RWPE1 (cell line): Measurements from ENCODE around the gene OR10P1.
"Not testable (repeated sequence)": the region's sequence is repeated elsewhere in the genome, so short reads cannot be mapped to it uniquely, and the experiment has no call there.

Experiments
- CTCF ChIA-PET: fragments of 350-600 bp; sonication (Branson Sonifier 250); formaldehyde crosslinking; extraction: SDS; loops from one replicate; lab custom pipeline; 2021; lab: Yijun Ruan, JAX
- POLR2A ChIA-PET: fragments of 400-600 bp; formaldehyde crosslinking; extraction: SDS; loops from one replicate; lab custom pipeline; 2020; ENCODE audit warnings: antibody characterized with exemption; ENCODE audit not compliant: low non-redundant PET; lab: Yijun Ruan, JAX
- DNase-seq: peaks from one replicate; pipeline ENCODE4 v3.0.0; 2012; ENCODE audit warnings: low spot score
- H3K27ac ChIP-seq: fragments of 450-650 bp; 2 replicates; pipeline ENCODE4 v1.5.1; 2017
- CTCF ChIP-seq: fragments of 450-650 bp; conservative IDR thresholded peaks from 2 replicates; pipeline ENCODE4 v1.5.1; 2017; ENCODE audit warnings: low read depth, mild to moderate bottlenecking

OR10P1 gene

GRCh38 chr12:55644591-55644990, 7.9 kb downstream of the OR10P1 start:
- DNase-seq, result no peak
- ChIA-PET POLR2A (no interaction called here), CTCF (interaction anchor here (0.6 to 1.4 kb wide), 4 partner anchors 11 to 90 kb away, joined by 3 to 6 read pairs (median 4); partner anchors contain the start of gene RDH5)
- H3K27ac ChIP-seq, result no peak overlapping the region
- no peak for TF ChIP-seq CTCF

- POLR2A ChIA-PET, result no interaction called here
Measured at GRCh38 chr12:55647027-55647426, 10.3 kb downstream of the OR10P1 start.

GRCh38 chr12:55650620-55651298, 14.1 kb downstream of the OR10P1 start:
- DNase-seq, H3K27ac ChIP-seq, CTCF ChIA-PET, POLR2A ChIA-PET: not testable (repeated sequence)

More at GRCh38 chr12:55647027-55647426, 10.3 kb downstream of the OR10P1 start:
- TF ChIP-seq CTCF, result no peak
- peak overlapping the region; percentile 28; the same call in 1 of the 2 replicates for H3K27ac ChIP-seq
- no peak for DNase-seq
- CTCF ChIA-PET, result interaction anchor here (0.6 to 1.3 kb wide), 3 partner anchors 20 to 472 kb away, joined by 3 to 5 read pairs (median 3); partner anchors contain the start of gene RDH5

- DNase-seq, result no peak
- no peak for TF ChIP-seq CTCF
- CTCF ChIA-PET, result no interaction called here
- POLR2A ChIA-PET, result no interaction called here
- H3K27ac ChIP-seq, result no peak overlapping the region
Measured at GRCh38 chr12:55651299-55651683, 14.6 kb downstream of the OR10P1 start.

- no peak for TF ChIP-seq CTCF
- POLR2A ChIA-PET, result no interaction called here
- DNase-seq, result no peak
- CTCF ChIA-PET, result no interaction called here
- no peak overlapping the region for H3K27ac ChIP-seq
Measured at GRCh38 chr12:55652352-55652751, 15.7 kb downstream of the OR10P1 start.

GRCh38 chr12:55653031-55653430, 16.3 kb downstream of the OR10P1 start:
- no peak for DNase-seq
- TF ChIP-seq CTCF, result no peak
- ChIA-PET POLR2A (no interaction called here), CTCF (no interaction called here)
- H3K27ac ChIP-seq, result no peak overlapping the region

- no peak for DNase-seq
- ChIA-PET CTCF (no interaction called here), POLR2A (no interaction called here)
- TF ChIP-seq CTCF, result no peak
- H3K27ac ChIP-seq, result no peak overlapping the region
Measured at GRCh38 chr12:55654511-55655214, 18.0 kb downstream of the OR10P1 start.
